ENCODE results near the gene SIGLEC8. TPM values are rescaled to one million over a fixed set of nuclear protein-coding genes. Genes with fewer than 3 reads are reported as not detected.

Gene SIGLEC8
- total RNA-seq, 1 experiment from 2014 or later: not detected

GRCh38 chr19:51422053-51422448 is 36.2 kb downstream of the SIGLEC8 start (continued):
- TF ChIP-seq AFF4 (CRISPR knock-in tag; IDR thresholded peaks at IDR 0.05; ENCODE audit: borderline replicate concordance) (no peak), ZMAT4 (CRISPR knock-in tag; IDR thresholded peaks at IDR 0.05) (no peak), JUN (CRISPR knock-in tag; IDR thresholded peaks at IDR 0.05) (peak; percentile 96), ZNF512 (CRISPR knock-in tag; IDR thresholded peaks at IDR 0.05; ENCODE audit: borderline replicate concordance) (no peak), MYBL2 (CRISPR knock-in tag; IDR thresholded peaks at IDR 0.05) (peak; percentile 94), NFE2L1 (CRISPR knock-in tag; IDR thresholded peaks at IDR 0.05) (peak; percentile 85), GABPB1 (CRISPR knock-in tag; IDR thresholded peaks at IDR 0.05) (peak; percentile 86), ZBTB21 (CRISPR knock-in tag; IDR thresholded peaks at IDR 0.05; ENCODE audit: borderline replicate concordance) (peak; percentile 64; the same call in 1 of the 2 replicates), ZNF138 (CRISPR knock-in tag; conservative IDR thresholded peaks at IDR 0.05) (no peak), TEAD1 (CRISPR knock-in tag; IDR thresholded peaks at IDR 0.05) (peak; percentile 94), AR (CRISPR knock-in tag; IDR thresholded peaks at IDR 0.05) (no peak), RELA (CRISPR knock-in tag; IDR thresholded peaks at IDR 0.05; ENCODE audit: borderline replicate concordance) (peak; percentile 89; the same call in 1 of the 2 replicates), USF1 (CRISPR knock-in tag; IDR thresholded peaks at IDR 0.05) (peak; percentile 73; the same call in 1 of the 2 replicates), E2F1 (CRISPR knock-in tag; IDR thresholded peaks at IDR 0.05) (peak; percentile 87), TEAD4 (CRISPR knock-in tag; IDR thresholded peaks at IDR 0.05) (peak; percentile 89; the same call in 1 of the 2 replicates), TCF7 (CRISPR knock-in tag; IDR thresholded peaks at IDR 0.05; ENCODE audit: low read depth) (peak; percentile 89), ELF4 (CRISPR knock-in tag; IDR thresholded peaks at IDR 0.05; ENCODE audit: low read depth) (peak; percentile 85; the same call in 1 of the 2 replicates), HMGA2 (CRISPR knock-in tag; IDR thresholded peaks at IDR 0.05) (no peak), ESRRA (CRISPR knock-in tag; IDR thresholded peaks at IDR 0.05; ENCODE audit: borderline replicate concordance) (peak; percentile 96), PREB (CRISPR knock-in tag; IDR thresholded peaks at IDR 0.05; ENCODE audit: borderline replicate concordance) (peak; percentile 76; the same call in 1 of the 2 replicates), STAT6 (CRISPR knock-in tag; conservative IDR thresholded peaks at IDR 0.05; ENCODE audit: low read depth) (no peak), MAX (CRISPR knock-in tag; IDR thresholded peaks at IDR 0.05) (peak; percentile 76; the same call in 1 of the 2 replicates), MXD4 (CRISPR knock-in tag; IDR thresholded peaks at IDR 0.05; ENCODE audit: borderline replicate concordance) (no peak)

Data from WTC11 (cell line).